ENCODE data around the gene CSAD.
"Not testable (repeated sequence)": the region's sequence is repeated elsewhere in the genome, so short reads cannot be mapped to it uniquely, and the experiment has no call there.

The CSAD gene

GRCh38 chr12:53145383-53146260, 35.1 kb downstream of the CSAD start:
- DNase-seq (ENCODE audit: low read depth in 2 of 2), result no peak

GRCh38 chr12:53143355-53143754, 37.4 kb downstream of the CSAD start:
- no peak for DNase-seq (ENCODE audit: low read depth in 2 of 2)

GRCh38 chr12:53133722-53134121, 47.0 kb downstream of the CSAD start:
- DNase-seq (ENCODE audit: low read depth in 2 of 2), result no peak

GRCh38 chr12:53131844-53132243, 48.9 kb downstream of the CSAD start:
- no peak for DNase-seq (ENCODE audit: low read depth in 2 of 2)

GRCh38 chr12:53128780-53129569, 51.8 kb downstream of the CSAD start:
- DNase-seq (ENCODE audit: low read depth in 2 of 2), result no peak

- no peak for DNase-seq (ENCODE audit: low read depth in 2 of 2)
Observed at GRCh38 chr12:53127169-53127568, 53.6 kb downstream of the CSAD start.

- DNase-seq (ENCODE audit: low read depth in 2 of 2), result no peak
Observed at GRCh38 chr12:53124352-53124723, 56.4 kb downstream of the CSAD start.

- DNase-seq (ENCODE audit: low read depth in 2 of 2), result no peak
Observed at GRCh38 chr12:53123578-53124351, 57.0 kb downstream of the CSAD start.

GRCh38 chr12:53122961-53123468, 57.7 kb downstream of the CSAD start:
- no peak for DNase-seq (ENCODE audit: low read depth in 2 of 2)

- DNase-seq (ENCODE audit: low read depth in 2 of 2), result no peak
Observed at GRCh38 chr12:53120685-53121525, 59.8 kb downstream of the CSAD start.

GRCh38 chr12:53118751-53119300, 61.9 kb downstream of the CSAD start:
- DNase-seq (ENCODE audit: low read depth in 2 of 2), result no peak

GRCh38 chr12:53115891-53116648, 64.7 kb downstream of the CSAD start:
- no peak for DNase-seq (ENCODE audit: low read depth in 2 of 2)

- DNase-seq (ENCODE audit: low read depth in 2 of 2), result no peak
Observed at GRCh38 chr12:53115112-53115890, 65.4 kb downstream of the CSAD start.

GRCh38 chr12:53113951-53114350, 66.8 kb downstream of the CSAD start:
- no peak for DNase-seq (ENCODE audit: low read depth in 2 of 2)

- DNase-seq (ENCODE audit: low read depth in 2 of 2), result no peak
Observed at GRCh38 chr12:53113136-53113705, 67.5 kb downstream of the CSAD start.

- not testable (repeated sequence) for DNase-seq (ENCODE audit: low read depth in 2 of 2)
Observed at GRCh38 chr12:53112431-53112830, 68.3 kb downstream of the CSAD start.

Data from stimulated activated CD8-positive, alpha-beta memory T cell treated with anti-CD3 and anti-CD28 coated beads, Interleukin-2, amount 100 ng/mL, for 1 hour (primary cell).